Ectodermal cell (in vitro differentiated cells): ENCODE measurements around the gene CIBAR2.

ENCODE experiments used
- H3K27ac ChIP-seq: 2 replicates; pipeline ENCODE4 v1.7.0; 2013; ENCODE audit warnings: mild to moderate bottlenecking, low read depth, low read length; ENCODE audit not compliant: insufficient read depth, poor library complexity, severe bottlenecking
- H3K27me3 ChIP-seq: 2 replicates; pipeline ENCODE4 v1.7.0; 2013; ENCODE audit warnings: mild to moderate bottlenecking, low read length; ENCODE audit not compliant: insufficient read depth, control insufficient read depth, poor library complexity, severe bottlenecking
- H3K36me3 ChIP-seq: one replicate; pipeline ENCODE4 v1.7.0; 2013; ENCODE audit warnings: low read length; ENCODE audit not compliant: control insufficient read depth, insufficient read depth
- H3K4me1 ChIP-seq: one replicate; pipeline ENCODE4 v1.7.0; 2013; ENCODE audit warnings: low read length; ENCODE audit not compliant: control insufficient read depth, insufficient read depth
- H3K4me3 ChIP-seq: 2 replicates; pipeline ENCODE4 v1.7.0; 2013; ENCODE audit warnings: low read depth, low read length, control low read depth; ENCODE audit not compliant: insufficient read depth
- H3K9me3 ChIP-seq: 2 replicates; pipeline ENCODE4 v1.7.0; 2013; ENCODE audit warnings: mild to moderate bottlenecking, low read length, moderate library complexity; ENCODE audit not compliant: control insufficient read depth
- WGBS, 2 experiments: methylation state at CpG; one replicate each; pipeline ENCODE4 v1.1.7; 2013; ENCODE audit warnings: missing lambda C conversion rate in 2 of 2; 5-methylcytosine and 5-hydroxymethylcytosine counted together

The CIBAR2 gene

GRCh38 chr16:85137323-85138072, 25.2 kb upstream of the CIBAR2 start:
- no peaks in the 10 kb centered on the region for H3K9me3 ChIP-seq
- no peak overlapping the region for H3K27ac ChIP-seq
- no peaks in the 10 kb centered on the region for H3K4me1 ChIP-seq
- no peak overlapping the region for H3K4me3 ChIP-seq
- H3K27me3 ChIP-seq: no peaks in the 10 kb centered on the region
- no peaks in the 10 kb centered on the region for H3K36me3 ChIP-seq
- whole genome bisulfite sequencing, 2 experiments: 79 to 82% methylated on average over 29 of the region's 29 CpGs

- no peaks in the 10 kb centered on the region for H3K27me3 ChIP-seq
- no peaks in the 10 kb centered on the region for H3K9me3 ChIP-seq
- WGBS, 2 experiments: 90 to 91% methylated on average over 17 of the region's 17 CpGs
- H3K4me1 ChIP-seq: no peaks in the 10 kb centered on the region
- H3K36me3 ChIP-seq: no peaks in the 10 kb centered on the region
- no peak overlapping the region for H3K27ac ChIP-seq
- no peak overlapping the region for H3K4me3 ChIP-seq
Observed at GRCh38 chr16:85136702-85137322, 24.5 kb upstream of the CIBAR2 start.

- H3K4me3 ChIP-seq: no peak overlapping the region
- 82 to 83% methylated on average over 12 of the region's 12 CpGs for WGBS, 2 experiments
- no peaks in the 10 kb centered on the region for H3K36me3 ChIP-seq
- H3K27me3 ChIP-seq: no peaks in the 10 kb centered on the region
- H3K27ac ChIP-seq: no peak overlapping the region
- H3K9me3 ChIP-seq: no peaks in the 10 kb centered on the region
- no peaks in the 10 kb centered on the region for H3K4me1 ChIP-seq
Observed at GRCh38 chr16:85136213-85136701, 24.0 kb upstream of the CIBAR2 start.

- Histone ChIP-seq H3K27ac (no peak overlapping the region), H3K36me3 (no peaks in the 10 kb centered on the region), H3K4me1 (no peaks in the 10 kb centered on the region), H3K9me3 (no peaks in the 10 kb centered on the region), H3K4me3 (no peak overlapping the region), H3K27me3 (no peaks in the 10 kb centered on the region)
- WGBS, 2 experiments: 89 to 94% methylated on average over 14 of the region's 14 CpGs
Observed at GRCh38 chr16:85134789-85135142, 22.5 kb upstream of the CIBAR2 start.

GRCh38 chr16:85134076-85134788, 22.0 kb upstream of the CIBAR2 start:
- Histone ChIP-seq H3K4me1 (no peaks in the 10 kb centered on the region), H3K36me3 (no peaks in the 10 kb centered on the region), H3K9me3 (no peaks in the 10 kb centered on the region), H3K27ac (no peak overlapping the region), H3K4me3 (no peak overlapping the region), H3K27me3 (no peaks in the 10 kb centered on the region)
- WGBS, 2 experiments: 90 to 91% methylated on average over 19 of the region's 19 CpGs

- H3K27me3 ChIP-seq: no peaks in the 10 kb centered on the region
- H3K27ac ChIP-seq: no peak overlapping the region
- no peaks in the 10 kb centered on the region for H3K36me3 ChIP-seq
- no peaks in the 10 kb centered on the region for H3K4me1 ChIP-seq
- no peak overlapping the region for H3K4me3 ChIP-seq
- 94 to 97% methylated on average over 1 of the region's 1 CpG for WGBS, 2 experiments
- H3K9me3 ChIP-seq: no peaks in the 10 kb centered on the region
Observed at GRCh38 chr16:85133290-85133599, 21.0 kb upstream of the CIBAR2 start.

- no peaks in the 10 kb centered on the region for H3K27me3 ChIP-seq
- no peak overlapping the region for H3K27ac ChIP-seq
- WGBS, 2 experiments: 91 to 94% methylated on average over 19 of the region's 20 CpGs
- H3K4me3 ChIP-seq: no peak overlapping the region
- no peaks in the 10 kb centered on the region for H3K4me1 ChIP-seq
- no peaks in the 10 kb centered on the region for H3K9me3 ChIP-seq
- no peaks in the 10 kb centered on the region for H3K36me3 ChIP-seq
Observed at GRCh38 chr16:85132456-85133289, 20.4 kb upstream of the CIBAR2 start.

- Histone ChIP-seq H3K4me3 (no peak overlapping the region), H3K27me3 (no peaks in the 10 kb centered on the region), H3K36me3 (no peaks in the 10 kb centered on the region), H3K4me1 (peaks cover 11% of the 10 kb centered on the region), H3K27ac (no peak overlapping the region), H3K9me3 (no peaks in the 10 kb centered on the region)
- 94% methylated on average over 5 of the region's 5 CpGs for WGBS, 2 experiments
Observed at GRCh38 chr16:85130705-85131028, 18.4 kb upstream of the CIBAR2 start.

GRCh38 chr16:85129876-85130704, 17.8 kb upstream of the CIBAR2 start:
- no peak overlapping the region for H3K4me3 ChIP-seq
- no peak overlapping the region for H3K27ac ChIP-seq
- no peaks in the 10 kb centered on the region for H3K36me3 ChIP-seq
- H3K9me3 ChIP-seq: no peaks in the 10 kb centered on the region
- peaks cover 11% of the 10 kb centered on the region for H3K4me1 ChIP-seq
- H3K27me3 ChIP-seq: no peaks in the 10 kb centered on the region
- 82 to 85% methylated on average over 15 of the region's 15 CpGs for WGBS, 2 experiments
